Caco-2 (cell line): Measurements from ENCODE around the gene MAP3K9. TPM values are rescaled to one million over a fixed set of nuclear protein-coding genes. Genes with fewer than 3 reads are reported as not detected.

ENCODE experiments used
- BruUV-seq: library from RNA; stranded (reverse); fragments of 400-500 nt; replicated peaks from 2 replicates; lab custom pipeline; 2021; lab: Mats Ljungman, UMichigan
- CTCF ChIA-PET: fragments of 300-600 bp; sonication (Branson Sonifier 250); formaldehyde crosslinking; loops from one replicate; lab custom pipeline; 2022; ENCODE audit warnings: antibody characterized with exemption; lab: Charles Lee
- POLR2A ChIA-PET: fragments of 300-600 bp; sonication (Branson Sonifier 250); formaldehyde crosslinking; loops from one replicate; lab custom pipeline; 2022; ENCODE audit warnings: antibody characterized with exemption; lab: Charles Lee
- DNase-seq, 2 experiments: peaks; one replicate each; pipeline versions ENCODE4 v3.0.0 to v3.0.0-alpha.2; 2020 to 2022
- H3K27me3 ChIP-seq: replicated peaks from 2 replicates; pipeline ENCODE4 v1.6.0; 2011; ENCODE audit warnings: low read length; ENCODE audit not compliant: control insufficient read depth, insufficient read depth
- H3K36me3 ChIP-seq: 2 replicates; pipeline ENCODE4 v1.5.1; 2011; ENCODE audit warnings: low read length; ENCODE audit not compliant: control insufficient read depth, insufficient read depth
- H3K4me1 ChIP-seq: fragments of 250-450 bp; sonication (Bioruptor Pico); 2 replicates; pipeline ENCODE4 v1.5.1; 2020; ENCODE audit warnings: mild to moderate bottlenecking
- H3K4me3 ChIP-seq: 2 replicates; pipeline ENCODE4 v1.5.1; 2011; ENCODE audit warnings: low read depth, mild to moderate bottlenecking, control low read depth, low read length
- H3K9me3 ChIP-seq: fragments of 250-450 bp; sonication (Bioruptor Pico); 2 replicates; pipeline ENCODE4 v1.5.1; 2020; ENCODE audit warnings: mild to moderate bottlenecking, moderate library complexity
- H3K27ac Mint-ChIP-seq: one replicate; pipeline ENCODE4 v1.8.0; 2022; ENCODE audit warnings: mixed read lengths; ENCODE audit not compliant: unreplicated experiment
- H3K27me3 Mint-ChIP-seq: one replicate; pipeline ENCODE4 v1.8.0; 2022; ENCODE audit warnings: mixed read lengths; ENCODE audit not compliant: insufficient read depth, unreplicated experiment
- H3K36me3 Mint-ChIP-seq: one replicate; pipeline ENCODE4 v1.8.0; 2022; ENCODE audit warnings: mild to moderate bottlenecking, mixed read lengths; ENCODE audit not compliant: insufficient read depth, unreplicated experiment
- H3K4me1 Mint-ChIP-seq: one replicate; pipeline ENCODE4 v1.8.0; 2022; ENCODE audit warnings: low read depth, mixed read lengths; ENCODE audit not compliant: unreplicated experiment
- H3K4me3 Mint-ChIP-seq: one replicate; pipeline ENCODE4 v1.8.0; 2022; ENCODE audit warnings: mild to moderate bottlenecking, moderate library complexity, mixed read lengths; ENCODE audit not compliant: unreplicated experiment
- H3K9me3 Mint-ChIP-seq: one replicate; pipeline ENCODE4 v1.8.0; 2022; ENCODE audit warnings: mixed read lengths; ENCODE audit not compliant: unreplicated experiment
- intact Hi-C: fragments of 100-400 bp; cut with micrococcal nuclease; formaldehyde crosslinking; loops from one replicate; pipeline ENCODE4 v1.10.0; 2022; ENCODE audit not compliant: unreplicated experiment
- total RNA-seq: library from RNA; stranded (reverse); gene quantifications from 2 replicates; pipeline ENCODE4 v1.2.3, GENCODE V29; 2022
- TF ChIP-seq, protein P1 (sequence below), 2 experiments: fragments of 200-600 bp in 1 of 2; IDR thresholded peaks; 1 replicate in 1 of 2; 2 replicates in 1 of 2; pipeline versions ENCODE4 v1.5.1 to v1.8.0; 2011 to 2022; ENCODE audit warnings: antibody characterized with exemption in 1 of 2, control low read depth in 1 of 2, inconsistent platforms in 1 of 2, low read depth in 1 of 2, low read length in 1 of 2, mild to moderate bottlenecking in 1 of 2, moderate library complexity in 1 of 2; ENCODE audit not compliant: insufficient read depth in 1 of 2, severe bottlenecking in 1 of 2, unreplicated experiment in 1 of 2

The MAP3K9 gene
- total RNA-seq, 1 experiment from 2014 or later, result 19.5 TPM

DNA sequence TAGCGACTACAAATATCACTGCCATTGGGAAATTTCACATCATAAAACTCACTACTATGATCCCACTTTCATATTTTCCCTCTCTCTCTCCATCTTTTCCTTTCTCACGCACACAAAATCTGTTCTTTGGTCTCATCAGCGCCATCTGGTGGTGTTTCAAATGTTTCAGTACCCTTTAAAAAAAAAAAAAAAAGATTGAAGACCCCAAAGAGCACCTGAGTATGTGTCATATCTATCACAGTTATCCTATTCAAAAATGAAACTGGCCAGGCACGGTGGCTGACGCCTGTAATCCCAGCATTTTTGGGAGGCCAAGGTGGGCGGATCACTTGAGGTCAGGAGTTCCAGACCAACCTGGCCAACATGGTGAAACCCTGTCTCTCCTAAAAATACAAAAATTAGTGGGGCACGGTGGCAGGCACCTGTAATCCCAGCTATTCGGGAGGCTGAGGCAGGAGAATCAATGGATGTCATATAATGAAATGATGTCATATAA is 95.2 kb downstream of the MAP3K9 start:
- Histone ChIP-seq H3K4me1 (peaks cover 47% of the 10 kb centered on the region), H3K9me3 (no peaks in the 10 kb centered on the region), H3K4me3 (no peak overlapping the region), H3K36me3 (no peaks in the 10 kb centered on the region), H3K27me3 (no peaks in the 10 kb centered on the region)
- TF ChIP-seq, protein P1, sequence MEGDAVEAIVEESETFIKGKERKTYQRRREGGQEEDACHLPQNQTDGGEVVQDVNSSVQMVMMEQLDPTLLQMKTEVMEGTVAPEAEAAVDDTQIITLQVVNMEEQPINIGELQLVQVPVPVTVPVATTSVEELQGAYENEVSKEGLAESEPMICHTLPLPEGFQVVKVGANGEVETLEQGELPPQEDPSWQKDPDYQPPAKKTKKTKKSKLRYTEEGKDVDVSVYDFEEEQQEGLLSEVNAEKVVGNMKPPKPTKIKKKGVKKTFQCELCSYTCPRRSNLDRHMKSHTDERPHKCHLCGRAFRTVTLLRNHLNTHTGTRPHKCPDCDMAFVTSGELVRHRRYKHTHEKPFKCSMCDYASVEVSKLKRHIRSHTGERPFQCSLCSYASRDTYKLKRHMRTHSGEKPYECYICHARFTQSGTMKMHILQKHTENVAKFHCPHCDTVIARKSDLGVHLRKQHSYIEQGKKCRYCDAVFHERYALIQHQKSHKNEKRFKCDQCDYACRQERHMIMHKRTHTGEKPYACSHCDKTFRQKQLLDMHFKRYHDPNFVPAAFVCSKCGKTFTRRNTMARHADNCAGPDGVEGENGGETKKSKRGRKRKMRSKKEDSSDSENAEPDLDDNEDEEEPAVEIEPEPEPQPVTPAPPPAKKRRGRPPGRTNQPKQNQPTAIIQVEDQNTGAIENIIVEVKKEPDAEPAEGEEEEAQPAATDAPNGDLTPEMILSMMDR (IDR thresholded peaks at IDR 0.05; ENCODE audit: insufficient read depth in 1 of 2, low read depth in 1 of 2, low read length in 1 of 2, severe bottlenecking in 1 of 2, unreplicated experiment in 1 of 2), result peak in 1 of 2 experiments; percentile 48
- POLR2A ChIA-PET, result no interaction called here
- BruUV-seq, result no TSS peak
- no peak overlapping the region for H3K4me3 Mint-ChIP-seq
- CTCF ChIA-PET, result interaction anchor here (0.9 to 1.2 kb wide), 3 partner anchors 39 to 96 kb away, joined by 3 to 6 read pairs (median 4); no protein-coding TSS in a partner anchor
- intact Hi-C loops, result loop anchor here (1.0 to 10.0 kb wide), 3 partner anchors 73 to 241 kb away; partner anchors contain the start of gene TTC9
- H3K9me3 Mint-ChIP-seq, result no peaks in the 10 kb centered on the region
- DNase-seq, result peak in 1 of 2 experiments; percentile 59
- H3K27ac Mint-ChIP-seq, result no peak overlapping the region
- peaks cover 35% of the 10 kb centered on the region for H3K4me1 Mint-ChIP-seq
- no peaks in the 10 kb centered on the region for H3K27me3 Mint-ChIP-seq
- peaks cover 6% of the 10 kb centered on the region for H3K36me3 Mint-ChIP-seq

DNA sequence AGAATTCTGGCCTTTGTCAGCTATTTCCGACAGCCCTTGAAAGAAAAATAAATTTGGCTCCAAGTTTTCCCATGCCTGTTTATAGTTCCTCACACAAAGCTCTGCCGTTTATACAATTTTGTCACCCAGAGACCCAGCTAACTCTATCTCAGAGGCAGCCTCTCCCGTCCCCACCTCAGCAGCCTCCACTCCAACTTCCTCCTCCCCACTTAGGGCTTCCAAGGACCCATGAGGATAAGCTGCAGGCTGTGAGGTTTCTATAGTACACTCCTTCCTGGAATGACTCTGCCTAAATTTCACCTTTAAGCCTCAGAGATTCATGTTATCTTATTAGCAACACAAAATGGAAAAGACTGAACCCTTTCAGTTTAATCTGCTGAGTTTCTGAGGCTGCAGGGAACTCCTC is 95.8 kb downstream of the MAP3K9 start:
- no peaks in the 10 kb centered on the region for H3K27me3 ChIP-seq
- no peak overlapping the region for H3K4me3 ChIP-seq
- CTCF ChIA-PET, result interaction anchor here (0.7 to 1.2 kb wide), 4 partner anchors 40 to 95 kb away, joined by 3 to 6 read pairs (median 4); no protein-coding TSS in a partner anchor
- BruUV-seq, result no TSS peak
- TF ChIP-seq, protein P1 (IDR thresholded peaks at IDR 0.05; ENCODE audit: insufficient read depth in 1 of 2, low read depth in 1 of 2, low read length in 1 of 2, severe bottlenecking in 1 of 2, unreplicated experiment in 1 of 2), result no peak
- no peaks in the 10 kb centered on the region for H3K27me3 Mint-ChIP-seq
- no peak overlapping the region for H3K4me3 Mint-ChIP-seq
- H3K36me3 ChIP-seq, result no peaks in the 10 kb centered on the region
- intact Hi-C loops, result loop anchor here (10.0 kb wide), 1 partner anchor 241 kb away; no protein-coding TSS in a partner anchor
- H3K27ac Mint-ChIP-seq, result no peak overlapping the region
- H3K9me3 Mint-ChIP-seq, result no peaks in the 10 kb centered on the region
- H3K36me3 Mint-ChIP-seq, result peaks cover 10% of the 10 kb centered on the region
- peaks cover 38% of the 10 kb centered on the region for H3K4me1 Mint-ChIP-seq
- H3K9me3 ChIP-seq, result no peaks in the 10 kb centered on the region
- DNase-seq, result no peak
- H3K4me1 ChIP-seq, result peaks cover 43% of the 10 kb centered on the region
- POLR2A ChIA-PET, result interaction anchor here (0.5 to 0.6 kb wide), 2 partner anchors 56 to 372 kb away, joined by 3 to 4 read pairs; no protein-coding TSS in a partner anchor

DNA sequence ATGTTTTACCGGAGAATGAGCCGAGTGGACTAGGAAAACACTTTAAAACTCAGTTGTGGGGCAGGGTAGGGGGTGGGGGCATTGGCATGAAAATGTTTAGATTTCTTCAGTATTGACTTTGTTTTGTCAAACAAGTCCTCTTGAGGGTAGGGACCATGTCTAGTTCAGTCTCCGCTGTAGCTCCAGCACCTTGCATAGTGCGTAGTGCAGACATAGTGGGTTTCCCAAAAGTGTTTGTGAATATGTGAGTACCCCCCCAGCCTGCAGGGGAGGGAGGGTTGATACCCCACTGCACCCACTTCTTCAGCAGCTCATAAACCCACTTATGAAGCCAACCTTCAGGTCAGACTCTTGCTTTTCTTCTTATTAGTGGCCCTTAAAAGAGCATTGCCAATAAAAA is 96.2 kb downstream of the MAP3K9 start:
- no peaks in the 10 kb centered on the region for H3K27me3 ChIP-seq
- peaks cover 38% of the 10 kb centered on the region for H3K4me1 ChIP-seq
- ChIA-PET POLR2A (interaction anchor here (0.5 to 0.6 kb wide), 2 partner anchors 56 to 372 kb away, joined by 3 to 4 read pairs; no protein-coding TSS in a partner anchor), CTCF (interaction anchor here (0.7 to 1.2 kb wide), 3 partner anchors 40 to 89 kb away, joined by 4 to 6 read pairs (median 4); no protein-coding TSS in a partner anchor)
- no TSS peak for BruUV-seq
- H3K27ac Mint-ChIP-seq, result no peak overlapping the region
- no peaks in the 10 kb centered on the region for H3K27me3 Mint-ChIP-seq
- DNase-seq, result no peak
- H3K36me3 ChIP-seq, result no peaks in the 10 kb centered on the region
- no peak overlapping the region for H3K4me3 Mint-ChIP-seq
- no peak overlapping the region for H3K4me3 ChIP-seq
- TF ChIP-seq, protein P1 (IDR thresholded peaks at IDR 0.05; ENCODE audit: insufficient read depth in 1 of 2, low read depth in 1 of 2, low read length in 1 of 2, severe bottlenecking in 1 of 2, unreplicated experiment in 1 of 2), result no peak
- peaks cover 34% of the 10 kb centered on the region for H3K4me1 Mint-ChIP-seq
- no peaks in the 10 kb centered on the region for H3K9me3 Mint-ChIP-seq
- H3K9me3 ChIP-seq, result no peaks in the 10 kb centered on the region
- intact Hi-C loops, result loop anchor here (10.0 kb wide), 1 partner anchor 242 kb away; no protein-coding TSS in a partner anchor
- H3K36me3 Mint-ChIP-seq, result peaks cover 10% of the 10 kb centered on the region
